Right lobe of liver (tissue), 6 donors: ENCODE measurements around the gene WWC2. TPM values are rescaled to one million over a fixed set of nuclear protein-coding genes. Genes with fewer than 3 reads are reported as not detected.
A peak's percentile ranks its signal among the peaks of the same experiment; 100 is the strongest.

Source experiments
- ATAC-seq, 4 donors: fragments of 200-7000 bp; cut with Tn5 transposase; one replicate each; pipeline ENCODE4 v1.9.1; 2020; ENCODE audit warnings: mild to moderate bottlenecking in 4 of 4, moderate library complexity in 4 of 4
- DNase-seq, 3 donors: peaks; one replicate each; pipeline ENCODE4 v3.0.0-alpha.2; 2020
- H3K27ac ChIP-seq, 3 donors: fragments of 200-600 bp; one replicate each; pipeline ENCODE4 v1.8.0; 2022
- H3K27me3 ChIP-seq, 2 donors: fragments of 200-600 bp; one replicate each; pipeline ENCODE4 v1.8.0; 2022
- H3K36me3 ChIP-seq, 4 donors: fragments of 200-600 bp; sonication (generic) in 1 of 4; one replicate each; pipeline versions ENCODE4 v1.5.1 to v1.8.0; 2017 to 2022; ENCODE audit warnings: control low read depth in 1 of 4
- H3K4me1 ChIP-seq, 4 donors: fragments of 200-600 bp; sonication (generic) in 1 of 4; one replicate each; pipeline versions ENCODE4 v1.5.1 to v1.8.0; 2017 to 2022; ENCODE audit warnings: control low read depth in 1 of 4
- H3K4me3 ChIP-seq, 3 donors: fragments of 200-600 bp; one replicate each; pipeline ENCODE4 v1.8.0; 2022
- H3K9me3 ChIP-seq, 4 donors: fragments of 200-600 bp; sonication (generic) in 1 of 4; one replicate each; pipeline versions ENCODE4 v1.5.1 to v1.8.0; 2017 to 2022; ENCODE audit warnings: control low read depth in 1 of 4
- POLR2A ChIP-seq: fragments of 450-650 bp; IDR thresholded peaks from one replicate; pipeline ENCODE4 v1.6.1; 2017; ENCODE audit warnings: antibody characterized with exemption, mild to moderate bottlenecking
- WGBS: methylation state at CpG from one replicate; pipeline ENCODE4 v1.1.6; 2018; ENCODE audit warnings: low coverage, low lambda C conversion rate; ENCODE audit not compliant: insufficient coverage; ENCODE audit errors: missing lambda C conversion rate; 5-methylcytosine and 5-hydroxymethylcytosine counted together
- intact Hi-C, 2 donors: fragments of 100-400 bp; cut with DNase I; formaldehyde crosslinking; loops; one replicate each; pipeline versions ENCODE4 v1.11.2 to v1.14.1; 2022
- long read RNA-seq: library from polyadenylated mRNA; unstranded; transcript quantifications from one replicate; pipeline ENCODE4 v2.0.0, GENCODE V29; 2019
- total RNA-seq, 6 experiments: library from RNA; depleted of rRNA in 2 of 6; stranded (reverse); fragments of >200 nt in 2 of 6; fragmentation: NEBNext Ultra II Directional in 3 of 6; extraction: Animal tissue kit (Norgen Biotek cat#: 25700) in 3 of 6; gene quantifications; one replicate each; pipeline versions ENCODE4 v1.1.0 to v1.2.4, GENCODE V29; 2016 to 2023
- TF ChIP-seq, protein P1 (sequence below), 4 donors: fragments of 200-600 bp in 3 of 4; fragments of 450-650 bp in 1 of 4; IDR thresholded peaks; one replicate each; pipeline versions ENCODE4 v1.5.1 to v1.8.0; 2016 to 2022; ENCODE audit warnings: antibody characterized with exemption in 4 of 4, mild to moderate bottlenecking in 2 of 4
- donor health status: DM: no; HTN: yes; CAD: no.
- donor health status: DM: no; HTN: no; CAD: no.
- donor health status: DM: no; HTN: no; CAD: no.
- donor health status: DM: no; HTN: yes; CAD: no.
- donor health status: DM: no; HTN: yes; CAD: no.

Gene WWC2
- 10 to 100 TPM; 19.5 to 48.9 (median 34.4) TPM for total RNA-seq
- long read RNA-seq, partial matches to known transcripts: 2 of 3 reads
- long read RNA-seq, other reads (novel, unspliced or antisense): 1 of 3 reads

DNA sequence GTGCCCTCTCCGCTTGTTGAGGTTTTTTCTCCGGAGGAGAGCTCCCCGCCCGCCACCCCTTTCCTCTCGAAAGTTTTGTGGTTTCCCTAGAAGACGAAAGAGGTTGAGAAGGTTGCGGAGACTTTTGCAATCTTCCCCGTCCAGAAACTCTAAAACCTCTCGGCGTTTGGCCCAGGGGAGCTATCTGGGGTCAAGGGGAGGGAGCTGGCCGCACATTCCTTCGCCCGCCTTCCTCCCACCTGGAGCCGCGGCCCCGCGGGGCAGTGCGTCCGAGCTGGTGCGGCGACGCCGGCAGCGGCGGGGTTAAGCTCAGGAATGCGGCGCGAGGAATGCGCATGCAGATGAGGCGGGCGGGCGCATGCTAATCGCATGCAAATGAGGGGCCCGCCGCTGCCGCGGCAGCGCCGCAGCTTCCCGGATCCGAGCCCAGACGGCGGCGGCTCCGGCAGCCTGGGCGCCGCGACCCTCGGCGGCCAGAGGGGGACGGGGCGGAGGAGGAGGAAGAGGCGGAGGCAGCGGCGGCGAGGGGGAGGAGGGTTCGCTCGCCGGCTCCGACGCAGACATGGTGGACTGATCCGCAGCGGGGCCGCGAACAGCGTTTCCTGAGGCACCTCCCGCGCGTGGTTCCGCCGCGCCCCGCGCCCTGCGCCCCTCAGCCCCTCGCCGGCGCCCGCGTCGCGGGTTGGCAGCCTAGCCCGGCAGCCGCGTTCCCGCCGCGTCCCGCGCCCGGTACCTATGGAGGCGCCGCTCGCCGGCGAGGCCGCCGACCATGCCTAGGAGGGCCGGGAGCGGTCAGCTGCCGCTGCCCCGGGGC, at the start of gene WWC2:
Gene WWC2 (plus strand): TSS at position 535 of the 814 bp plus-strand sequence. CDS start 235 bp downstream, at position 770.
- DNase-seq (peak; percentile 93 to 95 (median 94)), ATAC-seq (peak; percentile 84 to 91 (median 86))
- WGBS: 0% methylated on average over 17 of the region's 102 CpGs
- Histone ChIP-seq H3K4me1 (peaks cover 0 to 43% (median 4%) of the 10 kb centered on the region in 4 donors), H3K36me3 (no peaks in the 10 kb centered on the region), H3K27me3 (no peaks in the 10 kb centered on the region), H3K4me3 (peak within 1 kb of the TSS; percentile 62 to 87 (median 81)), H3K27ac (peak within 1 kb of the TSS; percentile 97 to 98 (median 98)), H3K9me3 (no peaks in the 10 kb centered on the region)
- intact Hi-C loops: no loop called here
- TF ChIP-seq POLR2A: peak; percentile 95
- TF ChIP-seq, protein P1, sequence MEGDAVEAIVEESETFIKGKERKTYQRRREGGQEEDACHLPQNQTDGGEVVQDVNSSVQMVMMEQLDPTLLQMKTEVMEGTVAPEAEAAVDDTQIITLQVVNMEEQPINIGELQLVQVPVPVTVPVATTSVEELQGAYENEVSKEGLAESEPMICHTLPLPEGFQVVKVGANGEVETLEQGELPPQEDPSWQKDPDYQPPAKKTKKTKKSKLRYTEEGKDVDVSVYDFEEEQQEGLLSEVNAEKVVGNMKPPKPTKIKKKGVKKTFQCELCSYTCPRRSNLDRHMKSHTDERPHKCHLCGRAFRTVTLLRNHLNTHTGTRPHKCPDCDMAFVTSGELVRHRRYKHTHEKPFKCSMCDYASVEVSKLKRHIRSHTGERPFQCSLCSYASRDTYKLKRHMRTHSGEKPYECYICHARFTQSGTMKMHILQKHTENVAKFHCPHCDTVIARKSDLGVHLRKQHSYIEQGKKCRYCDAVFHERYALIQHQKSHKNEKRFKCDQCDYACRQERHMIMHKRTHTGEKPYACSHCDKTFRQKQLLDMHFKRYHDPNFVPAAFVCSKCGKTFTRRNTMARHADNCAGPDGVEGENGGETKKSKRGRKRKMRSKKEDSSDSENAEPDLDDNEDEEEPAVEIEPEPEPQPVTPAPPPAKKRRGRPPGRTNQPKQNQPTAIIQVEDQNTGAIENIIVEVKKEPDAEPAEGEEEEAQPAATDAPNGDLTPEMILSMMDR (IDR thresholded peaks at IDR 0.05): peak in 2 of 4 donors; percentile 24 to 27

DNA sequence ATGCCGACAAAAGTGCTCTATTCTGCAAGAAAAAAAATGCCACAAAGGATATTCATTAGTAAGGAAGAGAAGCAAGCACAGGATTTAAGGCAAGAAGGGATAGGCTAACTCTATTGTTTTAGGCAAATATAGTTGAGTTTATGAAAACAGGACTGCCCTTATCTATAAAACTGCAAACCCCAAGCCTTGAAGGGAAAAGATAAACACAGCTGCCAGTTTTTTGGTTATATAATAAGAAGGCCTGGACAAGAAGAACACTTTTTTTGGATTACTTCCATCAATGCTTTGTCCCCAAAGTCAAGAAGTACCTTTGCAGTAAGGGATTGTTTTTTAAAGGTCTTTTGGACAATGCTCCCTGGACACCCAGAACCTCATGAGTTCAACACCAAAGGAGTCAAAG, 45.4 kb upstream of the WWC2 start:
- no peak for TF ChIP-seq POLR2A
- TF ChIP-seq, protein P1 (IDR thresholded peaks at IDR 0.05): no peak

DNA sequence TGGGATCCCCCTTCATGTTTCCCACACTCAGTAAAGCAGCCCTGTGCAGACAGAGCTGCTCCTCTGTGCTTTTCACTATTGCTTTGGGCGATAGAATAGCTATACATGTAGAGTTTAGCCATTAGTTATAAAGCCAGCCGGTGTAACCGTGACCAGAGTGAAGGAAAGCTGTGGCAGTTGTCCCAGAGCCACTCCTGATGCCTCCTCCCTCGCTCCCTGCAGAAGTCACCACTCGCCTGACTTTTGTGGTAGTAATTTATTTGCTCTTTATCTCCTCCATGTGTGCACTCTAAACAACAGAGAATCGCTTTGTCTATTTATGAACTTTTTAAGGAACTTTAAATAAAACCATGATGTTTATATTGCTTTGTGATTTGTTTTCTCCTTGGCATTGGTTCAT, 41.8 kb upstream of the WWC2 start:
- WGBS: 52% methylated on average over 3 of the region's 6 CpGs
- Histone ChIP-seq H3K27ac (no peak overlapping the region), H3K27me3 (no peaks in the 10 kb centered on the region), H3K9me3 (no peaks in the 10 kb centered on the region), H3K4me3 (no peak overlapping the region), H3K36me3 (no peaks in the 10 kb centered on the region), H3K4me1 (no peaks in the 10 kb centered on the region)
- no peak for TF ChIP-seq POLR2A
- TF ChIP-seq, protein P1 (IDR thresholded peaks at IDR 0.05): no peak
- DNase-seq: no peak
- intact Hi-C loops: no loop called here
- no peak for ATAC-seq

More for the DNA sequence above, 45.4 kb upstream of the WWC2 start:
- Histone ChIP-seq H3K4me1 (no peaks in the 10 kb centered on the region), H3K36me3 (no peaks in the 10 kb centered on the region), H3K4me3 (no peak overlapping the region), H3K27me3 (no peaks in the 10 kb centered on the region), H3K9me3 (no peaks in the 10 kb centered on the region), H3K27ac (no peak overlapping the region)
- intact Hi-C loops: no loop called here
- DNase-seq (no peak), ATAC-seq (no peak)
- 50% methylated on average over 1 of the region's 1 CpG for WGBS

DNA sequence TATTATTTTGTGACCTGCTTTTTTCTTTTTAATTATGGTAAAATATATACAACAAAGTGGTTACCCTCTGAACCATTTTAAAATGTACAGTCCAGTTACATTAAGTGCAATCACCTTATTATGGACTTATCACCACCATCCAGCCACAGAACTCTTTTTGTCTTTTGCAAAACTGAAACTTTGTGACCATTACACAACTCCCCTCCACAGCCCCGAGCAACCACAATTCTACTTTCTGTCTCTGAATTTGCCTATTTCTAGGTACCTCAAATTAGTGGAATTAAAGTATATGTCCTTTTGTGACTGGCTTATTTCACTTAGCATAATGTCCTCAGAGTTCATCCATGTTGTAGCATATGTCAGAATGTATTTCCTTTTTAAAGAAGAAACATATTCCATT, 39.3 kb upstream of the WWC2 start:
- DNase-seq (no peak), ATAC-seq (no peak)
- H3K9me3 ChIP-seq: no peaks in the 10 kb centered on the region
- TF ChIP-seq POLR2A: no peak
- TF ChIP-seq, protein P1 (IDR thresholded peaks at IDR 0.05): no peak
- intact Hi-C loops: loop anchor here in 1 of 2 donors (10.0 kb wide), 1 partner anchor 125 kb away; no protein-coding TSS in a partner anchor
- H3K27me3 ChIP-seq: no peaks in the 10 kb centered on the region
- peaks cover 0 to 4% (median 0%) of the 10 kb centered on the region in 4 donors for H3K4me1 ChIP-seq
- no peak overlapping the region for H3K4me3 ChIP-seq
- no peaks in the 10 kb centered on the region for H3K36me3 ChIP-seq
- WGBS: 67% methylated on average over 1 of the region's 1 CpG
- H3K27ac ChIP-seq: no peak overlapping the region
